Mammary microvascular endothelial cell (primary cell): ENCODE measurements around the gene ZNF135. TPM values are rescaled to one million over a fixed set of nuclear protein-coding genes. Genes with fewer than 3 reads are reported as not detected.

Experiments used
- total RNA-seq: library from RNA; depleted of rRNA; stranded (reverse); fragments of >200 nt; gene quantifications from 2 replicates; pipeline ENCODE4 v1.2.3, GENCODE V29; 2015

ZNF135 gene
- 0.93 and 0.94 TPM in 2 replicates for total RNA-seq

GRCh38 chr19:58059003-58059670, at the start of gene ZNF135:
Gene ZNF135 (plus strand): TSS chr19:58059282. CDS start chr19:58060003, 721 bp downstream.

GRCh38 chr19:58033741-58034476, 25.2 kb upstream of the ZNF135 start, which contains the start of gene ZSCAN1:
Gene ZSCAN1 (plus strand): TSS chr19:58034025. CDS start chr19:58037837, 3,812 bp downstream.

GRCh38 chr19:58097781-58098681, 38.9 kb downstream of the ZNF135 start, which contains the start of gene ZSCAN18:
Gene ZSCAN18 (minus strand): TSS chr19:58098231. CDS start chr19:58090267, 7,964 bp downstream.

Other genes with a start within 250 kb of the ZNF135 start
- gene ZNF552, start 244.4 kb upstream of the ZNF135 start, total RNA-seq: 4.7 and 7.6 TPM in 2 replicates
- gene ZNF587B, start 229.0 kb upstream of the ZNF135 start, total RNA-seq: 10.1 TPM in 2 replicates
- 10.1 and 13.0 TPM in 2 replicates for gene ZNF587, start 209.4 kb upstream of the ZNF135 start, total RNA-seq
- gene ZNF814, start 170.2 kb upstream of the ZNF135 start, total RNA-seq: 4.9 and 6.5 TPM in 2 replicates
- 3.1 and 5.5 TPM in 2 replicates for gene ZNF417, start 142.7 kb upstream of the ZNF135 start, total RNA-seq
- 0.40 and 2.2 TPM in 2 replicates for gene ZNF418, start 123.9 kb upstream of the ZNF135 start, total RNA-seq
- gene ZNF256, start 111.6 kb upstream of the ZNF135 start, total RNA-seq: 1.7 and 3.0 TPM in 2 replicates
- 0.13 TPM in 1 of 2 replicates, not detected in the other for gene C19orf18, start 84.7 kb upstream of the ZNF135 start, total RNA-seq
- gene ZNF606, start 56.5 kb upstream of the ZNF135 start, total RNA-seq: 5.5 and 11.5 TPM in 2 replicates
- not detected in 2 replicates for gene ZSCAN1, start 25.3 kb upstream of the ZNF135 start, total RNA-seq
- gene ZSCAN18, start 38.9 kb downstream of the ZNF135 start, total RNA-seq: 19.2 and 20.1 TPM in 2 replicates
- gene ZNF329, start 91.5 kb downstream of the ZNF135 start, total RNA-seq: 5.6 and 5.7 TPM in 2 replicates
- 16.3 and 16.8 TPM in 2 replicates for gene ZNF274, start 123.8 kb downstream of the ZNF135 start, total RNA-seq
- 36.4 and 53.5 TPM in 2 replicates for gene ZNF544, start 169.6 kb downstream of the ZNF135 start, total RNA-seq
- 3.1 and 3.5 TPM in 2 replicates for gene ZNF8, start 219.7 kb downstream of the ZNF135 start, total RNA-seq
- 36.0 and 38.8 TPM in 2 replicates for gene ERVK3-1, start 246.1 kb downstream of the ZNF135 start, total RNA-seq